OCI-M1 (cell line): ENCODE measurements around the gene SEPTIN8.

Experiments used
- DNase-seq: peaks from one replicate; lab custom pipeline; 2025; lab: John Stamatoyannopoulos, UW

SEPTIN8 gene

GRCh38 chr5:132764671-132765238 lies 12.3 kb downstream of the SEPTIN8 start:
- no peak for DNase-seq

GRCh38 chr5:132764051-132764450 lies 13.0 kb downstream of the SEPTIN8 start:
- no peak for DNase-seq

GRCh38 chr5:132763181-132764036 lies 13.6 kb downstream of the SEPTIN8 start:
- no peak for DNase-seq

GRCh38 chr5:132762246-132763000 lies 14.6 kb downstream of the SEPTIN8 start:
- DNase-seq, result no peak

- no peak for DNase-seq
Measured at GRCh38 chr5:132761321-132762240, 15.5 kb downstream of the SEPTIN8 start.

GRCh38 chr5:132760601-132761317 lies 16.3 kb downstream of the SEPTIN8 start:
- no peak for DNase-seq

- no peak for DNase-seq
Measured at GRCh38 chr5:132760049-132760420, 17.0 kb downstream of the SEPTIN8 start.

DNA sequence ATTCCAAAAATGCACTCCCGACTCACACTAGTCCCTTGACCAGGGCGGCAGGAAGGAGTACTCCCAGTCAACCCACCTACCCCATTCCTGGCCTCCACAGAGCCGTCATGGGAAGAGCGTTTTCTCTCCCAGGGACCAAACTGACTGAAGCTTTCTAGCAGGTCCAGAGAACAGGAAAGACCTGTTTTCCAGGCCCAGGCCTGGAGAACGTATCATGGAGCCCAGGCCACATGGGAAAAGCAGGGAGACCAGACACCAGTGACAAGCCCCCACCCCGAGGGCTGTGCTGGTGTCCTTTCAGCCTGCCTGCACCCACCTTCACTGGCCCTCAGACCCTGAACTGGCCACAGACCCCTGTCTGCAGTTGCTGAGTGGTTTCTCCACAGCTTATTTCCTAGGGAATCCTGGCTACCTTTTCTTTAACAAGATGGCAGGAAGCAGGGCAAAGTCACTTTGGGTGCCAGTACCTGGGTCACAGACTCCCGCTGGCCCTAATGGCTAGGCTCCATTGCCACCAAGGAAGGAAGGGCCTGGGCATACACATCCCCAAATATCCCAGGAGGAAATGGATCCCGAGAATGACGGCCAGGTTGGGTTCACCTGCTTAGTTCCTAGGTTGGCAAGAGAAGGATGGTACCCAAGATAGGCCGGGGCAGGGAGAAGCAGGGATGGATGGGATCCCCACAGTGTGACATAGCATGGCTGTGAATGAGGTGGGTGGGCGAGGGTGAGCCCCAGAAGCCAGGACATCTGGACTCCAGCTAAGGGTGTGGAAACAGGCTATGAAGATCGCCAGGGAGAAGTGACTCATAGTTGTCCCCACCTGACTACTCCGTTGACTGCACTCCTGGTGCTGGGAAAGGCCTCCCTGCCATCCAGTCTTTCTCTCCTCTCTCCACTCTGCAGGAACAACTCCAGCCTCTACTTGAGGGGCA lies 17.7 kb downstream of the SEPTIN8 start:
- no peak for DNase-seq

DNA sequence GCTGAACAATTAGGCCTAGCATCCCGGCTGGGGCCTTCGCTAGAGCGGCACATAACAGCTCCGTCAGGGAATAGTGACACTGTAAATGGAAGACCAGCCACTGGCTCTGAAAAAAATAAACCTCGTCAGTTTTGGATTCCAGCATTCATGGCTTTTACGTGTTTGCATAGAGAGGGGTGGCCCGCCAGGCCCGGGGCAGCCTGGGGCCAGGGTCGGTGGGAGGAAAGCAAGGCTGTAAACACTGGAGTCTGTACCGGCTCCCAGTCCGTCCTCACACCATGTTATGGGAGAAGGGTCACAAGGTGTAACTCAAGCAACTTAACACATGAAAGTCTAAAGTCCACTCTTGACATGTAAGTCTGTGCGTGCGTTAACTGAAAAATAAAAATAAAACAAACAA lies 18.6 kb downstream of the SEPTIN8 start:
- no peak for DNase-seq

GRCh38 chr5:132756542-132756941 lies 20.5 kb downstream of the SEPTIN8 start:
- DNase-seq, result no peak

- peak; percentile 47 for DNase-seq
Measured at GRCh38 chr5:132754947-132755346, 22.1 kb downstream of the SEPTIN8 start.

GRCh38 chr5:132754111-132754510 lies 22.9 kb downstream of the SEPTIN8 start:
- DNase-seq, result no peak

- peak; percentile 8 for DNase-seq
Measured at GRCh38 chr5:132753135-132753987, 23.7 kb downstream of the SEPTIN8 start.

GRCh38 chr5:132752581-132753125 lies 24.4 kb downstream of the SEPTIN8 start:
- no peak for DNase-seq

- no peak for DNase-seq
Measured at GRCh38 chr5:132751971-132752580, 25.0 kb downstream of the SEPTIN8 start.

DNA sequence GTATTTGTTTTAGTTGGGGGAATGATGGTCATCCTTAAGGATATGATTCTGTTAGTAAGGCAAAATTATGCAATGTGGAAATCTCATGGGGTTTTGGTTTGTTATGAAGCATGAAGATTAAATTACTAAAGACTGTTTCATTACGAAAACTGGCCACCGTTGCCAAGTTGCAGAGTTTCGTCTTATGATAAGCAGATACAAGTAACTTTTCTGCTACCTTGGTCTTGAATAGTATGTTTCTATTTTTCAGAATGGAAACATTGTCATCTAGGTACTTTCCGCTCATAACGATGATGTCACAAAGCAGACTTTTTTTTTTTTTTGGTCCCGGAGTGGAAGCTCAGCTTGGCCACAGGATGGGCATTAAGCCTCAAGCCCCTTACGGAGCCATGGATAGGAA lies 25.6 kb downstream of the SEPTIN8 start:
- DNase-seq, result no peak

GRCh38 chr5:132750471-132751230 lies 26.4 kb downstream of the SEPTIN8 start:
- DNase-seq, result no peak

DNA sequence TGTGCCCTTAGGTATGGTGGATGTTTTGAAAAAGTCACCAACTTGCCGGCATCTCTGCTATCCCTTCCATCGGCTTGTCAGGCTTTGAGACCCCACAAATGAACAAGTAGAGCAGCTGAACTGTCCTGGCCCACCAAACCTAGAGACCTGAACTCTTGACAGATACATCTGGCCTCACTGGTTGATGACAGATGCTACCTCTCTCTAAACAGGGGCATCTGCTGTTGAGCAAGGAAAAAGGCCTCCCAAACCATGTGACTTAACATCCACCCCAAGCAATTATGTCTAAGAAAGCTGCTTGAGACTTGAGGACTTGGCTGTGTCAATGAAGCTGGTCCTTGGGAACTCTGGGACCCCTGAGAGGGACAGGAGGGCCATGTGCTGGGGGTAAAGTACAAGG lies 27.5 kb downstream of the SEPTIN8 start:
- DNase-seq, result no peak
